Fibroblast of the aortic adventitia (primary cell): ENCODE data around the gene SF1. TPM values are rescaled to one million over a fixed set of nuclear protein-coding genes. Genes with fewer than 3 reads are reported as not detected.

Experiments used
- DNase-seq: peaks from one replicate; pipeline ENCODE4 v3.0.0-alpha.2; 2010; ENCODE audit warnings: low read depth
- H3K4me3 ChIP-seq: 2 replicates; pipeline ENCODE4 v1.5.1; 2011; ENCODE audit warnings: low read depth, mild to moderate bottlenecking, control low read depth, low read length, moderate library complexity
- CTCF ChIP-seq: IDR thresholded peaks from 2 replicates; pipeline ENCODE4 v1.5.1; 2011; ENCODE audit warnings: mild to moderate bottlenecking, low read length, control low read depth, inconsistent platforms; ENCODE audit not compliant: insufficient read depth
- total RNA-seq: library from RNA; depleted of rRNA; stranded (reverse); fragments of >200 nt; gene quantifications from 2 replicates; pipeline ENCODE4 v1.2.3, GENCODE V29; 2012; ENCODE audit warnings: low replicate concordance

The SF1 gene
- total RNA-seq, 1 donor = 150 TPM

DNA sequence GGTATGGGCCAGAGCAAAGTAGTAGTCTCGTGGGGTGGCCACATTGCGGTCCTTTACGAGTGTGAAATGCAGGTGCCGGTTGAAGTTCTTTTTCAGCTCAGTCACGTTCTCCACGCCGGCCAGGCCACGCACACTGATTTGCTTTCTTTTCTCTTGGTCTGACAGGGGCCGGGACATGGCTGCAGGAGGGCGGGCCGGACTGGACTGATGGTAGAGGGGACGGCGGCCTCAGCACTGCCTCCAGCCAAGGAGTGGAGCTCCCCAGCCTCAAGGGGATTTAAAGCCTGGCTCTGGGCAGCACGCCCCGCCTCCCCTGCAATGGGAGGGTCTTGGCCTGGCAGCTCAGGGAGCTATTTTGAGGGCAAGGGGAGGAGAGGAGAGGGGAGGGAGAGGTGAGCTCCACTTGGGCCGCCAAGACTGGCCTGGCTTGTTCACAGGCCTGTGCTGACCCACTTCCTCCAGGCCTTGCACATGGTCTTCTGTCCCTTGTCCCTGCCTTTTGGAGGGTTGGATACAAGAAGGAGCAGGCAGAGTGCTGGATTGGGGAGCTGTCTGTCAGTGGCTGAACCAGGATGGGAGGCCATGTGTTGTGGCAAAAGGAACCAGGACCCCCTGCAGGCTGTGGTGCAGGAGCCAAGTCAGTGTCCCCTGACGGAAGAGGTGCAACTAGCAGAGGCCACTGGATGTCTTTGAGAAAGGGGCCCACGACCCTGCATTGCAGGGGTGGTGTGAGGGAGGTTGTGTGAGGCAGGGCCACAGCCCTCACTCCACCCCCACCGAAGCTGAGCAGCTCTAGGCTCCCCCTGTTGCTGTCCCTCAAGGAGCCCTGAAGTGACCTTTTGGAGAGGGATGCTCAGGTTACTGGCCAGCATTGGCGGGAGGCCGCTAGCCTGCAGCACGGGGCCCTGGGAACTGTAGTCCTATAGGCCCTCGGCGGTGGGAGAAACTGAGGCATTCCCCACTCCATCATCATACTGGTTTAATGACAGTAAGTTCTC, 18.3 kb downstream of the SF1 start, which contains the start of gene PYGM:
Gene PYGM, minus strand, starts transcription at position 253 of the 998 bp plus-strand sequence. Its CDS starts 76 bp downstream, at position 177.
- H3K4me3 ChIP-seq = peak within 1 kb of the TSS; percentile 10
- DNase-seq = peak; percentile 80
- TF ChIP-seq CTCF = no peak

- TF ChIP-seq CTCF = no peak
- no peak for DNase-seq
- H3K4me3 ChIP-seq = peak overlapping the region; percentile 10
Observed at GRCh38 chr11:64759131-64759721, 19.1 kb downstream of the SF1 start.

DNA sequence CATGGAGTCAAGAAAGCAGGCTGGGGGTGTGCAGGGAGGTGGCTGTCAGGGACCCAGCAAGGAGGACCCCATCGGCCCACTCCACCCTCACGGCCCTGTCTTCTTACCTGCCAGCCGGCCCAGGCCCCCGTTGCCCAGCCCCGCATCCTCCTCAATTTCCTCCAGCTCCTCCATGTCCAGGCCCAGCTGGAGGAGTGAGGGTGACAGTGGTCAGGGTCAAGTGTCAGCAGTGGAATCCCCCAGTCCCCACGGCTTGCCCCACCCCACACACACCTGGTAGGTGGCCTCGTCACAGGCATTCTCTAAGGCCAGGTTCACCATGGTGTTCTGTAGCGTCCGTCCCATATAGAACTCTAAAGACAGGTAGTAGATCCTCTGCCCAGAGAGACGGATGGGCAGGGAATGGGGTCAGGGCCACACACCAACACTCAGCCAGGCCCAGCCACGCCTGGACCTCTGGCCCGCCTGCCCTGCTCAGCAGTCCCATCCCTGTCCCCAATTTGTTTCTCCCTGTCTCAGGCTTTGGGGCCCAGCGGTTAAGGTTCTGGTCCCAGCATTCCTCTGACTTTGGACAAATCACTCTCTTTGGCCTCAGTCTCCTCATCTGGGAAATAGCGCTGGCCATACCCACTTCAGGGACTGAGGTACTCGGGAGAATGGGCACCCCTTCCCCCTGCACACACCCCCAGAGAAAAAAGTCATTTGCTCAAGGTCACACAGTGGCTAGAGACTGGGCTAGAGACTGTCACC, 19.8 kb downstream of the SF1 start:
- no peak for DNase-seq
- H3K4me3 ChIP-seq = no peak overlapping the region
- TF ChIP-seq CTCF = no peak

GRCh38 chr11:64757549-64758329, 20.6 kb downstream of the SF1 start:
- no peak for TF ChIP-seq CTCF
- no peak for DNase-seq

GRCh38 chr11:64755681-64756361, 22.5 kb downstream of the SF1 start:
- no peak for TF ChIP-seq CTCF
- H3K4me3 ChIP-seq = no peak overlapping the region
- DNase-seq = no peak

More at GRCh38 chr11:64757549-64758329, 20.6 kb downstream of the SF1 start:
- H3K4me3 ChIP-seq = no peak overlapping the region
